ENCODE results near the gene EIF5. TPM values are rescaled to one million over a fixed set of nuclear protein-coding genes. Genes with fewer than 3 reads are reported as not detected.

EIF5 gene
- total and polyA plus RNA-seq, 2 experiments from 2014 or later, result 194 to 634 TPM

GRCh38 chr14:103310576-103311095 is 23.4 kb upstream of the EIF5 start:
- Histone ChIP-seq H3K4me3 (no peak overlapping the region), H2AFZ (no peak overlapping the region; the same call in 1 of the 2 replicates), H4K20me1 (replicated peaks; ENCODE audit: insufficient read depth) (no peaks in the 10 kb centered on the region), H3K27ac (ENCODE audit: low read depth) (no peak overlapping the region), H3K9me2 (ENCODE audit: insufficient read depth) (no peaks in the 10 kb centered on the region), H3K79me2 (replicated peaks; ENCODE audit: insufficient read depth) (no peaks in the 10 kb centered on the region), H3K4me1 (ENCODE audit: insufficient read depth) (no peaks in the 10 kb centered on the region), H3K27me3 (ENCODE audit: insufficient read depth) (no peaks in the 10 kb centered on the region), H3K4me2 (no peak overlapping the region), H3F3A (replicated peaks; ENCODE audit: low read depth) (peaks cover 6% of the 10 kb centered on the region; the same call in 1 of the 2 replicates), H3K36me3 (ENCODE audit: insufficient read depth) (no peaks in the 10 kb centered on the region)
- TF ChIP-seq, protein P1, sequence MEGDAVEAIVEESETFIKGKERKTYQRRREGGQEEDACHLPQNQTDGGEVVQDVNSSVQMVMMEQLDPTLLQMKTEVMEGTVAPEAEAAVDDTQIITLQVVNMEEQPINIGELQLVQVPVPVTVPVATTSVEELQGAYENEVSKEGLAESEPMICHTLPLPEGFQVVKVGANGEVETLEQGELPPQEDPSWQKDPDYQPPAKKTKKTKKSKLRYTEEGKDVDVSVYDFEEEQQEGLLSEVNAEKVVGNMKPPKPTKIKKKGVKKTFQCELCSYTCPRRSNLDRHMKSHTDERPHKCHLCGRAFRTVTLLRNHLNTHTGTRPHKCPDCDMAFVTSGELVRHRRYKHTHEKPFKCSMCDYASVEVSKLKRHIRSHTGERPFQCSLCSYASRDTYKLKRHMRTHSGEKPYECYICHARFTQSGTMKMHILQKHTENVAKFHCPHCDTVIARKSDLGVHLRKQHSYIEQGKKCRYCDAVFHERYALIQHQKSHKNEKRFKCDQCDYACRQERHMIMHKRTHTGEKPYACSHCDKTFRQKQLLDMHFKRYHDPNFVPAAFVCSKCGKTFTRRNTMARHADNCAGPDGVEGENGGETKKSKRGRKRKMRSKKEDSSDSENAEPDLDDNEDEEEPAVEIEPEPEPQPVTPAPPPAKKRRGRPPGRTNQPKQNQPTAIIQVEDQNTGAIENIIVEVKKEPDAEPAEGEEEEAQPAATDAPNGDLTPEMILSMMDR (conservative IDR thresholded peaks at IDR 0.05; ENCODE audit: low read depth in 2 of 2), result no peak
- TF ChIP-seq ETS1 (IDR thresholded peaks at IDR 0.05) (no peak), JUNB (IDR thresholded peaks at IDR 0.05; ENCODE audit: unreplicated experiment) (no peak)
- Mint-ChIP-seq H3K4me3 (no peak overlapping the region), H3K27ac (no peak overlapping the region), H3K36me3 (ENCODE audit: low read depth) (no peaks in the 10 kb centered on the region), H3K9me3 (no peaks in the 10 kb centered on the region), H3K27me3 (ENCODE audit: insufficient read depth, low read depth, poor library complexity) (peaks cover 2% of the 10 kb centered on the region), H3K4me1 (peaks cover 9% of the 10 kb centered on the region; the same call in 2 of the 3 replicates)
- ATAC-seq, result peak; percentile 25; the same call in 2 of the 3 replicates
- no peak for DNase-seq (ENCODE audit: low spot score)

GRCh38 chr14:103311171-103311997 is 22.7 kb upstream of the EIF5 start:
- no peak overlapping the region for H3K27ac ChIP-seq (ENCODE audit: low read depth)
- H3K27me3 ChIP-seq (ENCODE audit: insufficient read depth), result no peaks in the 10 kb centered on the region
- ATAC-seq (peak; percentile 25; the same call in 2 of the 3 replicates), DNase-seq (ENCODE audit: low spot score) (no peak)
- Mint-ChIP-seq H3K4me3 (no peak overlapping the region), H3K27ac (no peak overlapping the region), H3K36me3 (ENCODE audit: low read depth) (no peaks in the 10 kb centered on the region), H3K9me3 (no peaks in the 10 kb centered on the region), H3K4me1 (peaks cover 12% of the 10 kb centered on the region; the same call in 2 of the 3 replicates), H3K27me3 (ENCODE audit: insufficient read depth, low read depth, poor library complexity) (peaks cover 2% of the 10 kb centered on the region)
- H2AFZ ChIP-seq, result peak overlapping the region; percentile 43; the same call in 1 of the 2 replicates
- H3F3A ChIP-seq (replicated peaks; ENCODE audit: low read depth), result peaks cover 6% of the 10 kb centered on the region; the same call in 1 of the 2 replicates
- no peaks in the 10 kb centered on the region for H3K4me1 ChIP-seq (ENCODE audit: insufficient read depth)
- no peaks in the 10 kb centered on the region for H3K36me3 ChIP-seq (ENCODE audit: insufficient read depth)
- H3K4me2 ChIP-seq, result no peak overlapping the region
- no peaks in the 10 kb centered on the region for H3K79me2 ChIP-seq (replicated peaks; ENCODE audit: insufficient read depth)
- H3K9me2 ChIP-seq (ENCODE audit: insufficient read depth), result no peaks in the 10 kb centered on the region
- H4K20me1 ChIP-seq (replicated peaks; ENCODE audit: insufficient read depth), result no peaks in the 10 kb centered on the region
- H3K4me3 ChIP-seq, result no peak overlapping the region
- no peak for TF ChIP-seq ETS1 (IDR thresholded peaks at IDR 0.05)
- no peak for TF ChIP-seq NANOG (IDR thresholded peaks at IDR 0.05; ENCODE audit: borderline replicate concordance)
- no peak for TF ChIP-seq REST (IDR thresholded peaks at IDR 0.05; ENCODE audit: unreplicated experiment)
- no peak for TF ChIP-seq POLR2AphosphoS5 (IDR thresholded peaks at IDR 0.05; ENCODE audit: low read depth)
